Measurements from ENCODE around the gene GPR150.
A peak's percentile ranks its signal among the peaks of the same experiment; 100 is the strongest.

Gene GPR150

GRCh38 chr5:95662946-95663345 lies 43.1 kb downstream of the GPR150 start:
- Histone ChIP-seq H3K4me1 (ENCODE audit: insufficient read depth, low read length) (peaks cover 8% of the 10 kb centered on the region), H3K36me3 (ENCODE audit: insufficient read depth, low read length) (no peaks in the 10 kb centered on the region), H4K20me1 (ENCODE audit: insufficient read depth, low read length) (no peaks in the 10 kb centered on the region), H3K27ac (ENCODE audit: low read length) (no peak overlapping the region), H3K4me2 (ENCODE audit: insufficient read depth, low read length) (no peak overlapping the region), H3K9me3 (ENCODE audit: insufficient read depth, low read length, severe bottlenecking) (no peaks in the 10 kb centered on the region), H2AFZ (ENCODE audit: low read depth, low read length) (no peak overlapping the region), H3K9ac (ENCODE audit: low read depth, low read length) (no peak overlapping the region), H3K79me2 (ENCODE audit: insufficient read depth, low read length) (no peaks in the 10 kb centered on the region), H3K27me3 (ENCODE audit: insufficient read depth, low read length, poor library complexity) (no peaks in the 10 kb centered on the region), H3K4me3 (ENCODE audit: low read depth in 1 of 2, low read length in 2 of 2) (no peak overlapping the region)
- DNase-seq, result no peak
- TF ChIP-seq EZH2 (IDR thresholded peaks at IDR 0.05; ENCODE audit: borderline replicate concordance, low read depth, low read length, severe bottlenecking), result no peak
- TF ChIP-seq CTCF (IDR thresholded peaks at IDR 0.05; ENCODE audit: borderline replicate concordance, extremely low read depth, low read length, poor library complexity, severe bottlenecking), result no peak
- no peak for ATAC-seq (ENCODE audit: insufficient read depth, low read depth)

GRCh38 chr5:95664204-95664786 lies 44.4 kb downstream of the GPR150 start:
- H3K27me3 ChIP-seq (ENCODE audit: insufficient read depth, low read length, poor library complexity), result no peaks in the 10 kb centered on the region
- no peak overlapping the region for H3K4me3 ChIP-seq (ENCODE audit: low read depth in 1 of 2, low read length in 2 of 2)
- peak; percentile 89 for TF ChIP-seq CTCF (IDR thresholded peaks at IDR 0.05; ENCODE audit: borderline replicate concordance, extremely low read depth, low read length, poor library complexity, severe bottlenecking)
- TF ChIP-seq EZH2 (IDR thresholded peaks at IDR 0.05; ENCODE audit: borderline replicate concordance, low read depth, low read length, severe bottlenecking), result no peak
- 0 out of 2 replicates have a peak overlapping the region, but pooled peaks have one; percentile 26 for H3K27ac ChIP-seq (ENCODE audit: low read length)
- H3K36me3 ChIP-seq (ENCODE audit: insufficient read depth, low read length), result no peaks in the 10 kb centered on the region
- ATAC-seq (ENCODE audit: insufficient read depth, low read depth) (no peak), DNase-seq (peak; percentile 38)
- H4K20me1 ChIP-seq (ENCODE audit: insufficient read depth, low read length), result no peaks in the 10 kb centered on the region
- no peak overlapping the region for H3K9ac ChIP-seq (ENCODE audit: low read depth, low read length)
- H3K4me2 ChIP-seq (ENCODE audit: insufficient read depth, low read length), result peak overlapping the region; percentile 18; the same call in 1 of the 2 replicates
- no peaks in the 10 kb centered on the region for H3K79me2 ChIP-seq (ENCODE audit: insufficient read depth, low read length)
- peaks cover 8% of the 10 kb centered on the region for H3K4me1 ChIP-seq (ENCODE audit: insufficient read depth, low read length)
- H2AFZ ChIP-seq (ENCODE audit: low read depth, low read length), result peak overlapping the region; percentile 59
- no peaks in the 10 kb centered on the region for H3K9me3 ChIP-seq (ENCODE audit: insufficient read depth, low read length, severe bottlenecking)

- Histone ChIP-seq H3K4me2 (ENCODE audit: insufficient read depth, low read length) (no peak overlapping the region), H3K79me2 (ENCODE audit: insufficient read depth, low read length) (no peaks in the 10 kb centered on the region), H3K4me3 (ENCODE audit: low read depth in 1 of 2, low read length in 2 of 2) (no peak overlapping the region), H3K9me3 (ENCODE audit: insufficient read depth, low read length, severe bottlenecking) (no peaks in the 10 kb centered on the region), H2AFZ (ENCODE audit: low read depth, low read length) (no peak overlapping the region), H3K4me1 (ENCODE audit: insufficient read depth, low read length) (peaks cover 8% of the 10 kb centered on the region), H3K36me3 (ENCODE audit: insufficient read depth, low read length) (no peaks in the 10 kb centered on the region), H3K27ac (ENCODE audit: low read length) (no peak overlapping the region), H3K27me3 (ENCODE audit: insufficient read depth, low read length, poor library complexity) (no peaks in the 10 kb centered on the region), H4K20me1 (ENCODE audit: insufficient read depth, low read length) (no peaks in the 10 kb centered on the region), H3K9ac (ENCODE audit: low read depth, low read length) (no peak overlapping the region)
- DNase-seq, result no peak
- TF ChIP-seq CTCF (IDR thresholded peaks at IDR 0.05; ENCODE audit: borderline replicate concordance, extremely low read depth, low read length, poor library complexity, severe bottlenecking), result no peak
- no peak for TF ChIP-seq EZH2 (IDR thresholded peaks at IDR 0.05; ENCODE audit: borderline replicate concordance, low read depth, low read length, severe bottlenecking)
- ATAC-seq (ENCODE audit: insufficient read depth, low read depth), result no peak
Observed at GRCh38 chr5:95667061-95667618, 47.3 kb downstream of the GPR150 start.

Data from DND-41 (cell line).